Right renal cortex interstitium (tissue), 3 donors: ENCODE data around the gene MDM2. TPM values are rescaled to one million over a fixed set of nuclear protein-coding genes. Genes with fewer than 3 reads are reported as not detected.

Experiments
- DNase-seq, 3 donors: peaks; one replicate each; pipeline ENCODE4 v3.0.0-alpha.2; 2013; ENCODE audit warnings: low read depth in 3 of 3, low spot score in 2 of 3
- polyA plus RNA-seq, 3 donors: library from polyadenylated mRNA; unstranded; fragments of 120-200 nt; gene quantifications; one replicate each; pipeline ENCODE4 v1.2.1, GENCODE V29; 2013; ENCODE audit not compliant: insufficient read length in 3 of 3

Gene MDM2
- polyA plus RNA-seq, 3 donors: 54.9 to 60.3 (median 59.5) TPM

GRCh38 chr12:68870443-68870842, 62.5 kb downstream of the MDM2 start:
- DNase-seq: no peak

- DNase-seq: no peak
These were observed 63.4 kb downstream of the MDM2 start for GRCh38 chr12:68871396-68871795.

GRCh38 chr12:68871921-68872320, 63.9 kb downstream of the MDM2 start:
- DNase-seq: no peak

GRCh38 chr12:68873316-68873715, 65.3 kb downstream of the MDM2 start:
- DNase-seq: no peak

- no peak for DNase-seq
These were observed 68.5 kb downstream of the MDM2 start for GRCh38 chr12:68876461-68876860.

- DNase-seq: no peak
These were observed 69.6 kb downstream of the MDM2 start for GRCh38 chr12:68877583-68877982.

- DNase-seq: no peak
These were observed 70.3 kb downstream of the MDM2 start for GRCh38 chr12:68878283-68878682.

- no peak for DNase-seq
These were observed 70.9 kb downstream of the MDM2 start for GRCh38 chr12:68878846-68879245.

GRCh38 chr12:68880660-68881325, 72.8 kb downstream of the MDM2 start:
- DNase-seq: no peak

- DNase-seq: no peak
These were observed 74.4 kb downstream of the MDM2 start for GRCh38 chr12:68882251-68882964.

GRCh38 chr12:68883151-68883550, 75.2 kb downstream of the MDM2 start:
- DNase-seq: no peak

GRCh38 chr12:68884251-68884650, 76.3 kb downstream of the MDM2 start:
- no peak for DNase-seq

GRCh38 chr12:68885381-68885780, 77.4 kb downstream of the MDM2 start:
- no peak for DNase-seq

- no peak for DNase-seq
These were observed 78.9 kb downstream of the MDM2 start for GRCh38 chr12:68886636-68887572.

- DNase-seq: no peak
These were observed 79.7 kb downstream of the MDM2 start for GRCh38 chr12:68887641-68888040.

- DNase-seq: no peak
These were observed 80.3 kb downstream of the MDM2 start for GRCh38 chr12:68888243-68888642.

GRCh38 chr12:68890701-68891113, 82.7 kb downstream of the MDM2 start:
- no peak for DNase-seq

GRCh38 chr12:68891141-68891540, 83.2 kb downstream of the MDM2 start:
- no peak for DNase-seq

- DNase-seq: no peak
These were observed 85.2 kb downstream of the MDM2 start for GRCh38 chr12:68893201-68893600.

- no peak for DNase-seq
These were observed 85.8 kb downstream of the MDM2 start for GRCh38 chr12:68893741-68894140.

- DNase-seq: no peak
These were observed 86.4 kb downstream of the MDM2 start for GRCh38 chr12:68894276-68894855.
